ENCODE results near the gene TMEM221. TPM values are rescaled to one million over a fixed set of nuclear protein-coding genes. Genes with fewer than 3 reads are reported as not detected.

TMEM221 gene
- total RNA-seq = under 1 TPM in 1 of 4 donors, not detected in 3; 0.48 TPM

GRCh38 chr19:17448131-17448967, at the start of gene TMEM221:
Gene TMEM221 (minus strand): TSS chr19:17448668. CDS start chr19:17448462, 206 bp downstream.
- TF ChIP-seq POLR2AphosphoS5 (IDR thresholded peaks at IDR 0.05) = no peak
- TF ChIP-seq, protein P1, sequence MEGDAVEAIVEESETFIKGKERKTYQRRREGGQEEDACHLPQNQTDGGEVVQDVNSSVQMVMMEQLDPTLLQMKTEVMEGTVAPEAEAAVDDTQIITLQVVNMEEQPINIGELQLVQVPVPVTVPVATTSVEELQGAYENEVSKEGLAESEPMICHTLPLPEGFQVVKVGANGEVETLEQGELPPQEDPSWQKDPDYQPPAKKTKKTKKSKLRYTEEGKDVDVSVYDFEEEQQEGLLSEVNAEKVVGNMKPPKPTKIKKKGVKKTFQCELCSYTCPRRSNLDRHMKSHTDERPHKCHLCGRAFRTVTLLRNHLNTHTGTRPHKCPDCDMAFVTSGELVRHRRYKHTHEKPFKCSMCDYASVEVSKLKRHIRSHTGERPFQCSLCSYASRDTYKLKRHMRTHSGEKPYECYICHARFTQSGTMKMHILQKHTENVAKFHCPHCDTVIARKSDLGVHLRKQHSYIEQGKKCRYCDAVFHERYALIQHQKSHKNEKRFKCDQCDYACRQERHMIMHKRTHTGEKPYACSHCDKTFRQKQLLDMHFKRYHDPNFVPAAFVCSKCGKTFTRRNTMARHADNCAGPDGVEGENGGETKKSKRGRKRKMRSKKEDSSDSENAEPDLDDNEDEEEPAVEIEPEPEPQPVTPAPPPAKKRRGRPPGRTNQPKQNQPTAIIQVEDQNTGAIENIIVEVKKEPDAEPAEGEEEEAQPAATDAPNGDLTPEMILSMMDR (IDR thresholded peaks at IDR 0.05) = peak in 4 of 5 experiments; percentile 31 to 59 (median 52)
- WGBS, 2 donors (ENCODE audit: low coverage in 1 of 2) = 5% methylated on average over 42 of the region's 81 CpGs; no CpG with 5 or more reads in 1 of the 2 donors
- intact Hi-C loops (cut with DNase I; ENCODE audit: low total_unique reads) (no loop called here), in situ Hi-C loops (cut with MboI; ENCODE audit: low pct_ligation_motif_present in 1 of 4, low pct_unique_long_range_greater_than_20kb in 1 of 4, low sequenced_read_pairs in 3 of 4) (no loop called here)
- Histone ChIP-seq H3K4me3 (peak within 1 kb of the TSS; percentile 16 to 50 (median 34)), H3K9me3 (no peaks in the 10 kb centered on the region), H3K36me3 (no peaks in the 10 kb centered on the region), H3K4me1 (peaks cover 0 to 8% (median 6%) of the 10 kb centered on the region in 4 donors), H3K27me3 (peaks cover 12% of the 10 kb centered on the region), H3K27ac (no peak within 1 kb of the TSS)
- DNase-seq = peak; percentile 61

DNA sequence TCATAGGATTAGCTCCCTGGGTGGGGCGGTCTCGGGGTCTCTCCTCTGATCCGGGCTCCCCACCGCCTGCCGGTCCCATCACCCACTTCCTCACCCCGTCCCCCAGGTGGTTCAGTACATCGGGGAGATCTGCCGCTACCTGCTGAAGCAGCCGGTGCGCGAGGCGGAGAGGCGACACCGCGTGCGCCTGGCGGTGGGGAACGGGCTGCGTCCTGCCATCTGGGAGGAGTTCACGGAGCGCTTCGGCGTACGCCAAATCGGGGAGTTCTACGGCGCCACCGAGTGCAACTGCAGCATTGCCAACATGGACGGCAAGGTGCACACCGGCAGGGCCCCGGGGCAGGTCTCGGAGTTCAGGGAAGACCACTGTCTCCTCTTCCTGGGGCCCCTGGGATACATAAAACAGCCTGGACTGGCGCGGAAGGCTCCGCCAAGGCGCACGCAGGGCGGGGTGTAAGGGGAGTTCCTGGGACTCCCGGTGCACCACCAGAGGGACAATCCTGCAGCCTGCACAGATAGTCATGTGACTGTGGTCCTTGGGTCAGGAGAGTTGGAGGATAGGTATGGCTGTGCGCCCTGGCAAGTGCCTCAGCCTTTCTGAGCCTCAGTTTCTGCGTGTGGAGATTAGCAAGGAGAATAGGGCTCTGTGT, 48.8 kb upstream of the TMEM221 start:
- 79% methylated on average over 32 of the region's 41 CpGs; no CpG with 5 or more reads in 1 of the 2 donors for WGBS, 2 donors (ENCODE audit: low coverage in 1 of 2)
- Histone ChIP-seq H3K27ac (no peak overlapping the region), H3K4me1 (peaks cover 0 to 16% (median 0%) of the 10 kb centered on the region in 4 donors), H3K36me3 (no peaks in the 10 kb centered on the region), H3K27me3 (no peaks in the 10 kb centered on the region), H3K4me3 (peak overlapping the region in 2 of 4 donors; percentile 9 to 26), H3K9me3 (no peaks in the 10 kb centered on the region)
- TF ChIP-seq POLR2AphosphoS5 (IDR thresholded peaks at IDR 0.05) (no peak), EP300 (IDR thresholded peaks at IDR 0.05; ENCODE audit: low read depth) (no peak), POLR2A (IDR thresholded peaks at IDR 0.05) (no peak)
- TF ChIP-seq, protein P1 (IDR thresholded peaks at IDR 0.05) = no peak
- intact Hi-C loops (cut with DNase I; ENCODE audit: low total_unique reads) = no loop called here
- no peak for DNase-seq
- in situ Hi-C loops (cut with MboI; ENCODE audit: low pct_ligation_motif_present in 1 of 4, low pct_unique_long_range_greater_than_20kb in 1 of 4, low sequenced_read_pairs in 3 of 4) = no loop called here

DNA sequence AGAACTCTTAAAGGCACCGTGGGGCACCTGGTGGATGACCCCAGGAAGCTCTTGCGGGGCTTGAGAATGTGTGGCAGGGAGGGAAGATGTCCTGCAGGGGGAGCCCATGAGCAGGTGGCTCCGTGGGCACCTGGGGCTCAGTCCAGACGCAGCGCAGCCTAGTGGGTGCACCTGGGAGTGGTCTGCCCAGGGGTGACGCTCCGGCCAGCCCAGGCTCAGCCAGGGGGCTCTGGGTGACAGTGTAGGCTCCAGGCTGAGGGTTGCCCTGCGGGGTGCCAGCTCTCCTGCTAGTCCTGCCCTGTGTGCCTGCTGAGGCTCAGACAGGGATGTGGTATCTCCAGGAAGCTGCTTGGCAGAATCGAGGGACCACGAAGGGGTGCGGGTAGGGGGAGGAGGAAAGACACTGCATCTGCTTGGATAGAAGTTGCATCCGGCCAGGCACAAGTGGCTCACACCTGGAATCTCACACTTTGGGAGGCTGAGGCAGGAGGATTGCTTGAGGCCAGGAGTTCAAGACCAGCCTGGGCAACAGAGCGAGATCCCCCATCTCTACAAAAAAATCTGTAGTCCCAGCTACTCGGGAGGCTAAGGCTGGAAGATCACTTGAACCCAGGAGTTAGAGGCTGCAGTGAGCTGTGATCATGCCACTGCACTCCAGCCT, 48.0 kb upstream of the TMEM221 start:
- no peak overlapping the region for H3K4me3 ChIP-seq
- in situ Hi-C loops (cut with MboI; ENCODE audit: low pct_ligation_motif_present in 1 of 4, low pct_unique_long_range_greater_than_20kb in 1 of 4, low sequenced_read_pairs in 3 of 4) (no loop called here), intact Hi-C loops (cut with DNase I; ENCODE audit: low total_unique reads) (no loop called here)
- H3K4me1 ChIP-seq = peaks cover 0 to 16% (median 0%) of the 10 kb centered on the region in 4 donors
- H3K9me3 ChIP-seq = no peaks in the 10 kb centered on the region
- no peaks in the 10 kb centered on the region for H3K36me3 ChIP-seq
- H3K27me3 ChIP-seq = no peaks in the 10 kb centered on the region
- TF ChIP-seq POLR2A (IDR thresholded peaks at IDR 0.05) (no peak), EP300 (IDR thresholded peaks at IDR 0.05; ENCODE audit: low read depth) (no peak), POLR2AphosphoS5 (IDR thresholded peaks at IDR 0.05) (no peak)
- TF ChIP-seq, protein P1 (IDR thresholded peaks at IDR 0.05) = peak; percentile 91 to 95 (median 92)
- DNase-seq = peak; percentile 81
- no peak overlapping the region for H3K27ac ChIP-seq
- 43% methylated on average over 13 of the region's 14 CpGs; no CpG with 5 or more reads in 1 of the 2 donors for WGBS, 2 donors (ENCODE audit: low coverage in 1 of 2)
